Lower lobe of right lung (tissue), 2 donors: ENCODE results near the gene SEMA5A. TPM values are rescaled to one million over a fixed set of nuclear protein-coding genes. Genes with fewer than 3 reads are reported as not detected.

ENCODE experiments used
- ATAC-seq, 2 donors: fragments of 200-7000 bp; cut with Tn5 transposase; one replicate each; pipeline ENCODE4 v1.9.1; 2020 to 2022; ENCODE audit warnings: mild to moderate bottlenecking in 2 of 2, moderate library complexity in 2 of 2
- DNase-seq: peaks from one replicate; pipeline ENCODE4 v3.0.0-alpha.2; 2020
- H3K27ac ChIP-seq: fragments of 200-600 bp; one replicate; pipeline ENCODE4 v1.8.0; 2022
- H3K27me3 ChIP-seq: fragments of 200-600 bp; one replicate; pipeline ENCODE4 v1.8.0; 2022; ENCODE audit warnings: low read depth
- H3K36me3 ChIP-seq: fragments of 200-600 bp; one replicate; pipeline ENCODE4 v1.8.0; 2022; ENCODE audit warnings: mild to moderate bottlenecking
- H3K4me1 ChIP-seq: fragments of 200-600 bp; one replicate; pipeline ENCODE4 v1.8.0; 2022
- H3K4me3 ChIP-seq: fragments of 200-600 bp; one replicate; pipeline ENCODE4 v1.8.0; 2022; ENCODE audit warnings: mild to moderate bottlenecking
- H3K9me3 ChIP-seq: fragments of 200-600 bp; one replicate; pipeline ENCODE4 v1.8.0; 2022
- CTCF ChIP-seq: fragments of 200-600 bp; IDR thresholded peaks from one replicate; pipeline ENCODE4 v1.8.0; 2022; ENCODE audit warnings: antibody characterized with exemption, mild to moderate bottlenecking
- intact Hi-C: fragments of 100-400 bp; cut with DNase I; formaldehyde crosslinking; loops from one replicate; pipeline ENCODE4 v1.11.0; 2022
- total RNA-seq: library from RNA; stranded (reverse); fragmentation: NEBNext Ultra II Directional; extraction: Animal tissue kit (Norgen Biotek cat#: 25700); gene quantifications from one replicate; pipeline ENCODE4 v1.2.1, GENCODE V29; 2021
- donor health status: DM: no; HTN: yes; CAD: no; lungs with severe emphysema.

Gene SEMA5A
- total RNA-seq, 1 donor from 2014 or later = 29.3 TPM

- no peak for DNase-seq
- no peaks in the 10 kb centered on the region for H3K27me3 ChIP-seq
Measured at GRCh38 chr5:9122528-9122927, 423.3 kb downstream of the SEMA5A start.

GRCh38 chr5:9121597-9121996 is 424.3 kb downstream of the SEMA5A start:
- DNase-seq = no peak
- Histone ChIP-seq H3K27ac (no peak overlapping the region), H3K9me3 (no peaks in the 10 kb centered on the region), H3K36me3 (no peaks in the 10 kb centered on the region), H3K4me3 (no peak overlapping the region), H3K27me3 (no peaks in the 10 kb centered on the region), H3K4me1 (no peaks in the 10 kb centered on the region)
- no peak for TF ChIP-seq CTCF
- ATAC-seq = no peak
- intact Hi-C loops = no loop called here

More at GRCh38 chr5:9122528-9122927, 423.3 kb downstream of the SEMA5A start:
- no peak for ATAC-seq
- no peak overlapping the region for H3K4me3 ChIP-seq
- H3K4me1 ChIP-seq = no peaks in the 10 kb centered on the region
- TF ChIP-seq CTCF = no peak
- no peaks in the 10 kb centered on the region for H3K36me3 ChIP-seq
- no peaks in the 10 kb centered on the region for H3K9me3 ChIP-seq
- no peak overlapping the region for H3K27ac ChIP-seq
- intact Hi-C loops = no loop called here

GRCh38 chr5:9118852-9119251 is 427.0 kb downstream of the SEMA5A start:
- H3K36me3 ChIP-seq = no peaks in the 10 kb centered on the region
- ATAC-seq (no peak), DNase-seq (no peak)
- TF ChIP-seq CTCF = no peak
- no peaks in the 10 kb centered on the region for H3K27me3 ChIP-seq
- no peak overlapping the region for H3K27ac ChIP-seq
- intact Hi-C loops = no loop called here
- no peak overlapping the region for H3K4me3 ChIP-seq
- no peaks in the 10 kb centered on the region for H3K4me1 ChIP-seq
- no peaks in the 10 kb centered on the region for H3K9me3 ChIP-seq

- Histone ChIP-seq H3K27me3 (no peaks in the 10 kb centered on the region), H3K4me1 (no peaks in the 10 kb centered on the region), H3K27ac (no peak overlapping the region), H3K9me3 (no peaks in the 10 kb centered on the region), H3K4me3 (no peak overlapping the region), H3K36me3 (no peaks in the 10 kb centered on the region)
- TF ChIP-seq CTCF = no peak
- DNase-seq (no peak), ATAC-seq (no peak)
- intact Hi-C loops = no loop called here
Measured at GRCh38 chr5:9115093-9115492, 430.8 kb downstream of the SEMA5A start.

- H3K4me3 ChIP-seq = no peak overlapping the region
- H3K9me3 ChIP-seq = no peaks in the 10 kb centered on the region
- no peaks in the 10 kb centered on the region for H3K4me1 ChIP-seq
- no peaks in the 10 kb centered on the region for H3K36me3 ChIP-seq
- no peak for TF ChIP-seq CTCF
- H3K27me3 ChIP-seq = no peaks in the 10 kb centered on the region
- ATAC-seq = peak; percentile 85 to 90
- intact Hi-C loops = no loop called here
- no peak overlapping the region for H3K27ac ChIP-seq
- no peak for DNase-seq
Measured at GRCh38 chr5:9112520-9113291, 433.2 kb downstream of the SEMA5A start.
